Measurements from ENCODE around the gene BTBD3.

Gene BTBD3

DNA sequence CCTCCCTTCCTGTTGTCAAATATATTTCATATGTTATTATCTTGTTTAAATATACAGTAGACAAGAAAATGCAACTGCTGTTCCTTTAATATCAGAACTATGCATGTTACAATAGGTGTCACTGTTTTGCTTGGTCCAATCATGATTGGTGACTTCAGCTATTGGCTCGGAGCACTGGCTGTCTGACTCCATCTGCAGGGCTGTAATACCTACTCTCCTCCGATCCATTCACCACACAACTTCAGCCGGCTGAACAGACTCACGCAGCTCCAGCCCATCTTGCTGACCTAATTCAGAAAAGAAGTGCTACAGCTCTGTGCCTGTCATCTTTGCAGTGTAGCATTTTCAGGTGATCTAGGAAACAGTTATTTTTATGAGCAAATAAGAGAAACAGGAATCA, at the start of gene BTBD3:
Gene BTBD3, plus strand, starts transcription at position 231 of the 400 bp plus-strand sequence. CDS start 383 bp downstream, outside the sequence.
- DNase-seq, result no peak

DNA sequence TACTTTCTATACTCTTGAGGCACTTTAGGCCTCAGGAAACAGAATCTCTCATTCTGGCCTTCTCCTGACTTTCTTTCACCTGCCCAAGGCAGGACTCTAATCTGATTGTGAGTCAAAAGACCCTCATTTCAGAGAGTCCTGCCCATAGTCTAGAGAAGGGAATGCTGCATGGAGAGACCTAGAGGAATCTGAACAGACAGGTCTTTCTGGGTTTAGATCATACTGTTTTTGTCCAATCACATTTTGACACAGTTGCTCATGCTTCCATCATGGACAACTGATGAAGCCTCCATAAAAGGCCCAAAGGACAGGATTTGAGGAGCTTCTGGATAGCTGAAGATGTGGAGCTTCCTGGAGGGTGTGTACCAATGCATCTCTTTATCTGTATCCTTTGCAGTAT, 48.1 kb upstream of the BTBD3 start:
- no peak for DNase-seq

DNA sequence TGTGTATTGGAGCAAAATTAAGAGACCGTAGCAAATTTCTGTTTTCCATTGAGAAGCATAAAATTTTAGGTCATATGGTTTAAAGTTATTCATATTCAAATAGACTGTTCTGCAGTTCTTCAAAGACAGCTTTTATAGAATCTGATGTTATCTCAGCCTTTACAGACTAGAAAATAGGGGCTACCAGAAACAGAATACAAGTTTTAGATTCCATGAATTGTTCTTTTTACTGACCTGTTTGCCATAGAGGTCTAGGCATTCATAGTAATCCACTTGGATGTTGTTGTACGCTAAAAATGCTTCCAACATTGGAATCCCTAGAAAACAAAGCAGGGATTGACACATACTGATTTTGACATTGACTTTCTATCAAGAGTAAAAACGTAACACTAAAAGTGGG, 47.3 kb upstream of the BTBD3 start:
- DNase-seq, result no peak

DNA sequence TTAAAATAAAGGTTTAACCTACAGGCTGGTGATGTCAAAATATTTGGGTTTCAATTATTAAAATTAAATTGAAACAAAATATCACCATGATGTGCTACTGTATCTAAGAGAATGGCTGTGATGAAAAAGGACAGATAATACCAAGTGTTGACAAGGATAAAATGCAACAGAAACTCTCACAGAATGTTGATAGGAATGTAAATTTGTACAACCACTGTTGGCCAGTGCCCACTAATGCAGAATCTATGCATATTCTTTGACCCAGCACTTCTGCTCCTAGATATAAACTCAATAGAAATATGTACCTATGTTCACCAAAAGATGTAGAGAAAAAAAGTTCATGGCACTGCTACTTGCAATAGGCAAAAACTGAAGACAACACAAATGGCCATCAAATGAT, 41.1 kb upstream of the BTBD3 start:
- DNase-seq, result no peak

DNA sequence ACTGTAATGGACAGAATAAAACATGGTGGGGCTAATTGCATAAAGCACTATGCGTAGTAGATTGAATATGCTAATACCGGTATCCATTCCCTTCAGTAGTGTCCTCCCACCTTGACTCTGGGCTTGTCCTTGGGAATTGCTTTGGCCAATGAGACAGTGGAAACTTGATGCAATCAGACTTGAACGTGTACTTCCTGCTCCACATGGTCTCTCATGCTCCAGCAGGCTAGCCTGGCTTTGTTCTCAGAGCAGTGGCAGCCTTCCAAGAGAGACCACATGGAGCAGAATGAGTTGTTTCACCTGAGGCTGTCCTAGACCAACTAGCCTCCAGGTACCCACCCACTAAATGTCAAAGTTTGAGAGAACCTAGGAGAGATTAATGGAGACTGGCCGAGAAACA, 37.0 kb upstream of the BTBD3 start:
- DNase-seq, result no peak

DNA sequence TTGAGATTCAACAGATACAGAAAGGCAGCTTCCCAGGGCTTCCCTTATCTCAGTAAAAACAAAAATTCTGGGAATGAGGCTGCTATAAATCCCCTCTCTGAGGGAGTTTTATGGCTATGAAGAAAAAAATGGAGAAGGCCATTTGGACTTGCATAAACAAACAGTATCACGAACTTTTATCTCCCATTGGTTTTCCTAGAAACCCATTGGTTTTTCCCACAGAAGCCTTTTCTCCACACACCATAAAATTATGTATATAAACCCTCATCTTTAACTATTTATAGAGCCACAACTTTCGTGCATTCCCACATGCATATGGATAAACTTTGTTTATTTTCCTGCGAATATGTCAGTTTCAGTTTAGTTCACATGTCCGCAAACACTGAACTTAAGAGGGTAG, 36.2 kb upstream of the BTBD3 start:
- DNase-seq, result no peak

DNA sequence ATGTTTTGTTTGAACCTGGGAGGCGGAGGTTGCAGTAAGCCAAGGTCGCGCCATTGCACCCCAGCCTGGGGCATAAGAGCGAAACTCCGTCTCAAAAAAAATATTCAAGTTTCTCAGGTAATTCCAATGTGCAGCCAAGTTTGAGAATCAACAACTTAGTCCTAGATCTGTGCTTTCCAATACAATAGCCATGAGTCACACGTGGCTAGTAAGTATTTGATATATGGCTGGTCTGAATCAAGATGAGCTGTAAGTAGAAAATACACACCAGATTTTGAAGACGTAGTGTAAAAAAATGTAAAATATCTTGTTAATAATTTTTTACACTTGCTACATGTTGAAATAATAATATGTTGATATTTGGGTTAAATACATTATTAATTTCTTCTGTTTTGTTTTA, 35.0 kb upstream of the BTBD3 start:
- DNase-seq, result no peak

DNA sequence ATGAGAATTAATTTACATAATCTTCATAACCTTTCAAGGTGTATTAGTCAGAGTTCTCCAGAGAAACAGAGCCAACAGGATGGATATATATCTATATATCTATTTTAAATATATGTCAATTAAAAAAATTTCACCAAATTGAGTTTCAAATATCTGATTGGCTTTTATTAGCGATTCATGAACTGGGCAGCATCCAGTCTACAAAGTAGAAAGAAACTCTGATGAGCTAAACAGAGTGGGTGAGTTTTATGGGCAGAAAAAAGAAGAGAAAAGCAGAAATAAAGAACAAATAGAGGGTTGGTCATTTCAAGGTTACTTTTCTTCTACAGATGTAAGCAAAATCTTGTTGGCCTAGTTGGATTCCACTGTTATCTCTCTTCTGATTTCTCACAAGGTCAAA, 29.0 kb upstream of the BTBD3 start:
- no peak for DNase-seq

DNA sequence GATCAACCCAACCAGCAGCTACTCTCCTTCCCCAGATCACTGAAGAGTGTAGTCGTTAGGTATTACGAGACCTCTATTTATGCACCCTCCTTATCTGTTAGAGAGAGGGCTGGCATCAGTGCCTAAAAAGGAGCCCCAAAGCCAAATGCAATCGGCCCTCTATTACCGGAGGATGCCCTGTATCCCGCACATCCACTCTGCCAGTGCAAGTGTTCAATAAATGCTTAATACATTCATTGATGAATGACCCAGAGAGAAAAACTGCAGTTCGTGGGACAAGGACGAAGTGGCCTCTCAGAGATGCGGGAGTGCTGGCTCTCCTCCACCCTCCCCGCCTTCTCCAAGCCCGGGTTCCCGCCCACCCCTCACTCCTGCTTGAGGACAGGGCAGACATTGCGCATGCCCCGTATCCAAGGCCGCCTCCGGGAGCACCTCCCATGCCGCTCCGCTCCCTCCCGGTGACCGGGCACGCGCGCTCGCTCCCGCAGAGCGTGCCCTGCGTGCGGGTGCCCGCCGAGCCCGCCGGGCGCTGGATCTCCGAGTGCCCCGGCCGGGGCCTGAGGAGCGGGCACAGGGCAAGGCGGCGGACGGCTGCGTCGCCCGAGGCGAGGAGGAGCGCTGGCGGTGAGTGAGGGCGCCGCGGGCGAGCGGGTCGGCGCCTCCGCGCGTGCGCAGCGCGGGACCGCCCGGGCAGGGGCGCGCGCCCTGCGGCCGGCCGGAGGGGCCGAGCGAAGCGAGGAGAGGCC, 27.2 kb upstream of the BTBD3 start:
- DNase-seq, result peak; percentile 0

DNA sequence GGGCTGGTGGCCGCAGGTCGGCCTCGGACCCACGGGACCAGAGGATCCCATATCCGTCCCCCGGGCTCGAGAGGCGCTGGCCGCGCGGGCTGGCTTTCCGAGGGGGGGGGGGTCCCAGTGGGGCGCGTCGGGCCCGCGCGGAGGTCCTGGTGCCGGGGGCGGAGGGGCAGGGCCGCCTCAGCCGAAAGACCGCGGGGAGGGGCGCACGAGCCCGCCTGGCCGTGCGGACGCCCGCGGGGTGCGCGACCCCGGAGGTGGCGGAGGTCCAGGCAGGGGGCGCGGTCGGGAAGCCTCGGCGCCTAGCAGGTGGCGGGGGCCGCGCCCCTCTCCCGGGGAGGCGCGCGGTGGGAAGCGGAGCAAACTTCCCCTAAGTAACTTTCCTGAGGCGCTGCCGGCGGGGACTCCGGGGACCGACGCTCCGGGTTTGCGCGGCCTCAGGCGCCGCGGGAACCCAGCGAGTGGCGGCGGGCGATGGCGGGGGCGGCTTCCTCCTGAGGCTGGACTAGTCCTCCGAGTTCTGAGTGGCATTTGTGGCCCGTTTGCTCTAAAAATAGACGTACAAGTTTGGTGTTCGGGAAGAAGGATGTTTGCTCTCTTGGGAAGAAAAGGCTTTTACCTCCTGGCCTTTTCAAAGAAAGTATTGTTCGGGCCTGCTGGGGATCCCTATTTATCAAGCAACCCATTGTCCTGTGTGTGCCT, 26.5 kb upstream of the BTBD3 start:
- no peak for DNase-seq

DNA sequence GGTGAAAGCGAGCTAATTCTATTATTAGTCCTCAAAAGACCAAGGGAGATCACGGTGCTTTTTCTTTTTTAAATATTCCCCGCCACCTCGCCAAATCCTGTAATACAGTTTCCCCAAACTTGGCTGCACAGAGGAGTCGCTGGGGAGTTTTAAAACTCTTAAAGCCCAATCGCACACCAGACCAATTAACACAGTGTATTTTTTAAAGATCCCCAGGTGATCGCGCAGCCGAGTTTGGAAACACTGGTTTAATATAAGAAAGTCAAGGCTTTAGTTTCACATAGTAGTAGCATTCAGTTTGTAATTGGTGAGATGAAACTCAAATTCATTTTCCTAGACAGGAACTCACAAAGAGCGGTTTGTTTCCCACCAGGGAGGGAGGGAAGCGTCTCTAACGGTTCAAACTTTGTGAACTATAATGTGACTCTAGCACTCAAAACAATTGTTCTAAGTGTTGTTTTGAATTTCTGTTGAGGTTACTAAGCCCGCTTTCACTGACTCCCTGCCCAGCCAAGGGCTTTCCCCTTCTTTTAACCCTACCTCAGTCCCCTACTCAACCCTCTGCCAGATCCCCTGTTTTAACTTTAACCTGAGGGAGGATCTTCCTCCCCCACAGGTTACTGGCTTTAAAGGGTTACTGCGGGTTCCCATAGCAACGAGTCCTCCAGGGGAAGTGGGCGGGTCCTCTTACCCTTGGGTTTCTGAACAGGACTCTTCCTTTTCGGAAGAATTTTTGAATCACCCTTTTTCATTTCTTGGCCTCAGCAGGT, 25.7 kb upstream of the BTBD3 start:
- peak; percentile 39 for DNase-seq

DNA sequence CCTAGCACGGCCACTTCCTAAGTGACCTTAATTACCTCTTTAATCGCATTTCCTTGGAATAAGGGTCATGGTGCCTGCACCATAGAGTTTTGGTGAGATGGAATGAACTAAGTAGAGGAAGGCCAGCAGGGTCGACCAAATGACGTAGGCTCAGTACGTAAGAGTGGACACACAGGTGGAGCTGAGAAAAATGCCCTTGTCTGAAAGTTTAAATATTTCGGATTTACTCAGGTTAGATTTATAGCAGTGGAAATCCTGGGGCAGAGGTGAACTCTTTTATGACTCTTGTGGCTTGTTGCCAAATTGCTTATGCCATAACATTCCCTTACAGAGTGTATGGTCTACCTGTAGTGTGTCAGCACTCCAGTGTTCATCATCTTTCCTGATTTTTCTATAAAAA, 23.6 kb upstream of the BTBD3 start:
- no peak for DNase-seq

DNA sequence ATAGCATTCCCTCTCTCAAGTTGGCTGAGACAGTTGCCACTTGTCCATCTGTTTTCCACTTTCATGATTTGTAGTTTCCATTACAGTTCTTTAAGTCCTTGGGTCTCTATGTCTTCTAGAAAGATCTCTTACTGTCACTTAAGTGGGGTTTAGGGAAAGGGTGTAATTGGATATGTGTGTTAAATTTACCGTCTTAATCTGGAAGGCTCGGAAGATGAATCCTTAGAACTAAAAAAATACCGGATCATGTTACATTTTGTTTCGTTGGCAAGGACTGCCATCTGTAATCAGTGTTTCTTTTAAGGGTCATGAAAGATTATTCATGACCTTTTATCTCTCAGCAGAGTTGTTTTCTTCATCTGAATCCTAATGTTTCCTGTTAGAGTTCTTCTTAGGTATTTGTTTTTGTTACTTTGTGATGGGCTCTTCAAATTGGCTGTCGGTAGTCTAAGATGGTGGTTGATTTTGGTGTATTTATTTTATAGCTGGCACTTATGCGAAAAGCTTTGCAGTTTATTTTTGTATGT, 21.8 kb upstream of the BTBD3 start:
- no peak for DNase-seq

DNA sequence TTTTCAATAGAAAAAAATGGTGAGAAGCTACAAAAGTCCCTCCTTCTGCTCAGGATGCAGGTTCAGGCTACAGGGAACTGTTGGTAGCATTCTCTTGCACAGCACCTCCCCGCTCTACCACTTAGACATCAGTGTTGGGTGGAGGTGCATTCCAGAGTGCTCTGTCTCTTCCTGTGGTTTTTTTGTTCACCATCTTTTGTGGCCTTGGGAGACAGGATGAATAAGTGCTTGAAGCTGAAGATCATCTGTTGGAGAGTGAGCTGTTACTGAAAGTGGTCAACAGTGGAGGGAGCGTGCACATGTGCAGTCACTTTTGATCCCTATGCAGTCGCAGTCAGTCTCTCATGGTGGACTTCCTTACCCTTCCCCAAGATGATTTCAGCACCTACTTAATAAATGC, 16.6 kb upstream of the BTBD3 start:
- no peak for DNase-seq

DNA sequence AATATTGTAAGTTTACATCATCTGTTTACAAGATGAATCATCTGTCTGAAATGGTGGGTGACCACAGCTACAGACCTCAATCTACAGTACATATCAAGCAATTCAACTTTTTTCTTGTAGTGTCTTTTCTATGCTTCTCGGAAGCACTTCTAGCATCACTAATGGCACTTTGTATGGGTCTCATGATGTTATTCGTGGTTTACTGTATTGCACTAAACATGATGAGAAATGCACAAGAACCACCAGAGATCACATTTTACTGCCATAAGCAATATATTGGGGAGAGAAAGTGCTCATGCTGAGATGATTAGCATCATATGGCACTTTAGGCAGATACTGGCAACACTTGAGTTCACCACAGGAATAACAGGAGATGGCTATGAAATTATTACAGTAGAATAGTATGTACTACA, 15.4 kb upstream of the BTBD3 start:
- no peak for DNase-seq

DNA sequence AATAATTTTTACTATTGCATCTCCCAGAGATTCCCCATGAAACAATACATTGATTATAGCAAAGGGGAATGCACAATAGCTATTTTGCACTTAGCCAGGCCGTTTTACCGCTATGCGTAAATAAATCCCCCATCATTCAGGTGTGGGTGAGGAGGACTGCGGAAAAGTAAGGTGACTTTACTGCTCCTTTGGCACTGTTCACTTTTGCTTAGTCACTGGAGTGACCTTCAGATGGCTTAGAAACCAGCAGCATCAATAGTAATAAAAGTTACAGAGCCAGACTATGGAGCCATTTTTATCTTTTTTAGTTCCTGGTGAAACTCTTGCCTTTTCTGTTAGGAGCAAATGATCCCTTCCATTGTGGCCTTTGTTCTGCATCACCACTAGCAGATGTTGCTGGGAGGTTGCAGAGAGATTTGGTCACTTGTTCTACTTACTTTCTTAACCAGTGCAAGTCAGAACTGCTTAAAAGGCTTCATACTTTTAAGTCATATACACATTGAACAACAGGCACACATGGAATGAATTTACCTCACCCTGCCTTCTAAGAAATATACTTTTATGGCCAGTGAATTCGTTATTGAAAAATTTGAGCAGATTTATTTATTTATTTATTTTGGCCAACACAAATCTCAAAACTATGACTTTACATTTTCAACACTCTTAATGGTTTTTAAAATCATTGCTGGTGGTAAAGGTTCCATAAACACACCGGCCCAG, 12.1 kb upstream of the BTBD3 start:
- no peak for DNase-seq

DNA sequence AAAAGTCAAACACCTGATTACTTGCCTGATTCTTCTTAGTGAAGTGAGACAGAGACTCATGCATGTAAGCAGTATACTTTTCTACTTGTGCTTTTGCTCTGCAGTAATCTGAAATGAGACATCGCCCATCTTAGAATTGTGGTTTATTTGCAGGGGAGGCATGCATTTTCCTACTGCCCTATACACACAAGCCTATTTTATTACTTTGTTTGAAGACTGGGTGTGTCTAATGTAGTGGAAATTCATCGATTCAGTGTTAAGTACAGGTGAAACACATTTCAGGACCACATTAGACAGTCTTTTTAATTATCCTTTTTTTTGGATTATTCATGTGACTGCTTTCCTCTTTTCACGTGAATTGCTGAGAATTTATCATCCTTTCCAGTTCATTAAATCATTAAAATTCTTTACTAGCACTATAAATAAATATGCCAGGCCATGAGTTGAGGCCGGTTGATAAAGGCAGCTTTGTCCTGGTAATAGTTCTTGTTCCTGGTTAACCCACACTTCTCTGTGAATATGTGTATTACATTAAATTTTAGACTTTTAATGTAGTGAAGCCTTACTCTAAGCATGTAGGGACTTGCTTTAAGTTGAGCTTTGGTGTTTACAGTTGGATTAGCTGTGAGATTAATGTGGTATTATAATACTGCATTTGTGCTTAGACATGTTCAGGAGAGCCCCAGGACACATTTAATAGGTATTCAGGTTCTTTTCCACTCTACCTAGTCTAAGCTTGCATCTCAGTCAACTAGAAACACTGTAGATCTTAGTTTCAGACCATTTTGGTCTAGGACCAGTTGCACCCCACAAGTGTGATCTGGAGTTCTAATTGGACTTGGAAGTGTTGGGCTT, 10.8 kb upstream of the BTBD3 start:
- DNase-seq, result no peak

DNA sequence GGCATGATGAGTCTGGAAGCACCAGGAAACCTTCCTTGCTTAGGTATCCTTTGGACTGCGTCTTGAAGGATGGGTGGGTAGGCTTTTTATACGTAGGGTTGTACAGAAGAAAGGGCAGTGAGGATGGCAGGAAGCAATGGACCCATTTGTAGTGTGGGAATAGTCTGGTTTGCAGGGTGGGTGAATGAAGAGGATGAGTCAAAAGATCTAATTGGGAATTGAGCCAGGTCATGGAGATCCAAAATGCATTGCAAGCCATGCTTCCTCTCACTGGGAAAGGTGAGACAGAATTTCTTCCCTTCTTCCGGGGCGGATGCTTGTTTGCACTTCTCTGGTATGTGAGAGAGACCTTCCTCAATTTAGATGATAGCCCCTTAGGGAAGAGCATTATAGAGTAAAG, 10.1 kb upstream of the BTBD3 start:
- no peak for DNase-seq

DNA sequence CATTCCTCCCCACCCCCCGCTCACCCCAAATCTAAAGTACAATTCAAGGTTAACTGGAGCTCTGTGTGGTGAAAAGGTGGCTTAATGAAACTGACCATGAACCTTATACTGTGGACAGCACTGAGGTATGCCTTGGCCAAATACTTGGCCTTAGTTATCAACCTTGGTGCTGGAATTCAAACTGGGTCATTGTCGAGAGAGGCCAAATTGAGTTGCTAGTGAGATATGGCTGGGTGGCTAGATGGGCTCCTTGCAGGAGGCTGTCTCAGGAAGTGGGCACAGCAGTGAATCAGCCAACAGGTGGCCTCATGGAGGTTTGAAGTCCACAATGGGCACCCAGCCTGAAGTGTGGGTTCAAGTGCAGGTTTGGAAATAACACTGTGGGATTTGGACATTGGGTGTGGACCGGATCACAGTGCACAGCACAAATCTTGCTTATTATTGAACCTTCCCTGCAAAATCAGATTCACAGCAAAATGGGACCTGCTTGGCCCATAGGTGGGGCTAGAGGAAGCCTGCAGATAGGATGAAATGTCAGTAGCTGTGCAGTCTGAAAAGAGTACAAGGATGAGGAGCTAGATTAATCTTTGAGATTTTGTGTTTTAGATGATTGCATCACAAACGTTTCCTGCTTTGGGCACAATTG, 5.6 kb upstream of the BTBD3 start:
- no peak for DNase-seq

DNA sequence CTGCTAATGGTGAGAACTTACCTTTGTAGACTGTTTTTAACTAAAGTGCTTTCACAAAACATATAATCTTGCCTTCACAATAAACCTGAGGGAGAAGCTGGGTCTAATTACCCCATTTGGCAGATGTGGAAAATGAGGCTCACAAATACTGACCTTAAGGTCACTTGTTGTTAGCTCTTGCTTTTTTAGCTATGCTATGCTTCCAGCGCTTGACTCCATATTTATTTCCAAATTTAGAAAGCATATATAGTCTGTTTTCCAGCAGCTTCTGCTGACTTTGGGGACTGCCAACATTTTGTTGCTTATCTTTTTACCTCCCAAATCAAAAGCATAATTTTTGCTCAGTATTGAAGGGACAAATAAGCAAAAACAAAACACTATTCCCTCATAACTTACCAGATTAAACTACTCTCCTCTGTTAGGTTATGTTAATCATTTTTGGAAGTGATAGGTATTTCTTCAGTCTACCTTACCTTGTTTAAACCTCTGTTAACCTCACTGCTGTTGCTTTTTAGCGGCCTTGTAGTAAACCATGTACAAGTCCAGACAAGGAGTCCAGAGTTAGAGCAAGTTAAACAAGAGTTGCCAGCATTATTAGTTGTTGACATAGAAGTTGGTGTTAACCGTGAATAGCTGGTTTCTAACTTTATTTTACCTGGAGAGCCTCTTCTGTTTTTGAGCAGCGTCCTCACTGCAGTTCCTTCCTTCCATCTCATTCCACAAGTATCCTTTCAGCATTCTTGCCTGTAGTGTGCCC, 4.9 kb upstream of the BTBD3 start:
- DNase-seq, result no peak

DNA sequence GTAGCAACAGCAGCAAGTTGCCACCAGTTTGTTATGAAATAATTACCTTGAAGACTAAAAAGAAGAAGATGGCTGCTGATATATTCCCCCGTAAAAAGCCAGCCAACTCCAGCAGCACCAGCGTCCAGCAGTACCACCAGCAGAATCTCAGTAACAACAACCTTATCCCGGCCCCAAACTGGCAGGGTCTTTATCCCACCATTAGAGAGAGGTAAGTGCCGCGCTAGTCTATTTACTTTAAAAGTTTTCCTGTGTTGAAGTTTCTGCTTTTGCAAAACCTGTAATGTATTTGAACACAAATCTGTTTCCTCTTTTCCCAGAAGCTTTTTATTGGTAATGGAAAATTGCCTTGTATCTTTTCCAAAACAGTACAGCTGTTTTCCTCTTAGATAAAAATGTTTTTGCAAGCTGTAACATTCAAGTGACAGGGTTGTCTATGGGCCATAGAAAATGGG, 725 bp downstream of the BTBD3 start:
- no peak for DNase-seq

Data from CD4-positive, alpha-beta T cell treated with Interleukin-4 for 4 hours (primary cell).